Measurements from ENCODE around the gene TRIM33.

DNA sequence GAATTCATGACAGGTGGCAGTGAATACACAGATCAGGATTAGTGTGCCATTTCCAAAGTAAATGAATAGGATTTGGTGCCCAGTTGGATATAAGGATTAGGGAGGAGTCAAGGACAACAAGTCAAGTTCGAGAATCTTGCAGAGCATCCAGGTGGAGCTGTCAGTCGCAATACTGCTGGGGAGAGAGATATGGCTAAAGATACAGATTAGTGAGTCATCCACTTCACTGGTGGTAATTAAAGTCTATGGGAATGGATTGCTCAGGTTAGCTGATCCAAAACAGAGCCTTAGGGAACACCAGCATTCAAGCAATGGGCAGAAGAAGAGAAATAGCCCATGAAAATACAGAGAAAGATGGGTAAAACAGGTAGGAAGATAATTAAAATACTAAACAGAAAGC lies 43.6 kb upstream of the TRIM33 start:
- TF ChIP-seq, protein P1, sequence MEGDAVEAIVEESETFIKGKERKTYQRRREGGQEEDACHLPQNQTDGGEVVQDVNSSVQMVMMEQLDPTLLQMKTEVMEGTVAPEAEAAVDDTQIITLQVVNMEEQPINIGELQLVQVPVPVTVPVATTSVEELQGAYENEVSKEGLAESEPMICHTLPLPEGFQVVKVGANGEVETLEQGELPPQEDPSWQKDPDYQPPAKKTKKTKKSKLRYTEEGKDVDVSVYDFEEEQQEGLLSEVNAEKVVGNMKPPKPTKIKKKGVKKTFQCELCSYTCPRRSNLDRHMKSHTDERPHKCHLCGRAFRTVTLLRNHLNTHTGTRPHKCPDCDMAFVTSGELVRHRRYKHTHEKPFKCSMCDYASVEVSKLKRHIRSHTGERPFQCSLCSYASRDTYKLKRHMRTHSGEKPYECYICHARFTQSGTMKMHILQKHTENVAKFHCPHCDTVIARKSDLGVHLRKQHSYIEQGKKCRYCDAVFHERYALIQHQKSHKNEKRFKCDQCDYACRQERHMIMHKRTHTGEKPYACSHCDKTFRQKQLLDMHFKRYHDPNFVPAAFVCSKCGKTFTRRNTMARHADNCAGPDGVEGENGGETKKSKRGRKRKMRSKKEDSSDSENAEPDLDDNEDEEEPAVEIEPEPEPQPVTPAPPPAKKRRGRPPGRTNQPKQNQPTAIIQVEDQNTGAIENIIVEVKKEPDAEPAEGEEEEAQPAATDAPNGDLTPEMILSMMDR (IDR thresholded peaks at IDR 0.05), result no peak
- TF ChIP-seq POLR2A (IDR thresholded peaks at IDR 0.05), result no peak

Data from lower leg skin (tissue), 3 donors.